GM19193 (cell line): ENCODE results near the gene CACNA2D4.

Source experiments
- POLR2A ChIP-seq: IDR thresholded peaks from 4 replicates; pipeline ENCODE4 v1.6.1; 2011; ENCODE audit not compliant: insufficient read depth, insufficient read length; ENCODE audit errors: extremely low read depth

CACNA2D4 gene

GRCh38 chr12:1928439-1929121, 10.1 kb upstream of the CACNA2D4 start:
- no peak for TF ChIP-seq POLR2A

GRCh38 chr12:1927751-1928351, 9.4 kb upstream of the CACNA2D4 start:
- no peak for TF ChIP-seq POLR2A

GRCh38 chr12:1927051-1927680, 8.7 kb upstream of the CACNA2D4 start:
- TF ChIP-seq POLR2A: no peak

- no peak for TF ChIP-seq POLR2A
Observed at GRCh38 chr12:1926251-1926657, 7.8 kb upstream of the CACNA2D4 start.

GRCh38 chr12:1925684-1926006, 7.2 kb upstream of the CACNA2D4 start:
- TF ChIP-seq POLR2A: no peak

- TF ChIP-seq POLR2A: no peak
Observed at GRCh38 chr12:1924996-1925683, 6.7 kb upstream of the CACNA2D4 start.

GRCh38 chr12:1922985-1923384, 4.5 kb upstream of the CACNA2D4 start:
- TF ChIP-seq POLR2A: no peak

- TF ChIP-seq POLR2A: no peak
Observed at GRCh38 chr12:1922075-1922709, 3.7 kb upstream of the CACNA2D4 start.

GRCh38 chr12:1920971-1921370, 2.5 kb upstream of the CACNA2D4 start:
- no peak for TF ChIP-seq POLR2A

- TF ChIP-seq POLR2A: no peak
Observed at GRCh38 chr12:1920436-1920835, 2.0 kb upstream of the CACNA2D4 start.

GRCh38 chr12:1919763-1920162, 1.3 kb upstream of the CACNA2D4 start:
- no peak for TF ChIP-seq POLR2A

GRCh38 chr12:1919284-1919683, 832 bp upstream of the CACNA2D4 start:
- TF ChIP-seq POLR2A: no peak

GRCh38 chr12:1918884-1919236, 408 bp upstream of the CACNA2D4 start:
- no peak for TF ChIP-seq POLR2A

- TF ChIP-seq POLR2A: no peak
Observed at GRCh38 chr12:1917172-1918070, 1.0 kb downstream of the CACNA2D4 start.

- no peak for TF ChIP-seq POLR2A
Observed at GRCh38 chr12:1916371-1917171, 1.9 kb downstream of the CACNA2D4 start.
